ENCODE data around the gene MFAP1.

DNA sequence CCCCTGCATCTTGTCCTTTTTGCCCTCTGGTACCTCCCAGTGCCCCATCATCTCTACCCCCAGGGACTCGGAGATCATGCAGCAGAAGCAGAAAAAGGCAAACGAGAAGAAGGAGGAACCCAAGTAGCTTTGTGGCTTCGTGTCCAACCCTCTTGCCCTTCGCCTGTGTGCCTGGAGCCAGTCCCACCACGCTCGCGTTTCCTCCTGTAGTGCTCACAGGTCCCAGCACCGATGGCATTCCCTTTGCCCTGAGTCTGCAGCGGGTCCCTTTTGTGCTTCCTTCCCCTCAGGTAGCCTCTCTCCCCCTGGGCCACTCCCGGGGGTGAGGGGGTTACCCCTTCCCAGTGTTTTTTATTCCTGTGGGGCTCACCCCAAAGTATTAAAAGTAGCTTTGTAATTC lies 30.8 kb downstream of the MFAP1 start:
- TF ChIP-seq FOXA1 (IDR thresholded peaks at IDR 0.05) (no peak), FOXK2 (IDR thresholded peaks at IDR 0.05) (no peak), FOXM1 (IDR thresholded peaks at IDR 0.05; ENCODE audit: borderline replicate concordance) (no peak), SP1 (IDR thresholded peaks at IDR 0.05) (no peak), NFRKB (IDR thresholded peaks at IDR 0.05) (no peak), SUZ12 (IDR thresholded peaks at IDR 0.05) (no peak), TARDBP (IDR thresholded peaks at IDR 0.05) (no peak), BHLHE40 (IDR thresholded peaks at IDR 0.05; ENCODE audit: borderline replicate concordance) (no peak), HDGF (IDR thresholded peaks at IDR 0.05; ENCODE audit: borderline replicate concordance) (no peak)
- TF ChIP-seq, protein P1, sequence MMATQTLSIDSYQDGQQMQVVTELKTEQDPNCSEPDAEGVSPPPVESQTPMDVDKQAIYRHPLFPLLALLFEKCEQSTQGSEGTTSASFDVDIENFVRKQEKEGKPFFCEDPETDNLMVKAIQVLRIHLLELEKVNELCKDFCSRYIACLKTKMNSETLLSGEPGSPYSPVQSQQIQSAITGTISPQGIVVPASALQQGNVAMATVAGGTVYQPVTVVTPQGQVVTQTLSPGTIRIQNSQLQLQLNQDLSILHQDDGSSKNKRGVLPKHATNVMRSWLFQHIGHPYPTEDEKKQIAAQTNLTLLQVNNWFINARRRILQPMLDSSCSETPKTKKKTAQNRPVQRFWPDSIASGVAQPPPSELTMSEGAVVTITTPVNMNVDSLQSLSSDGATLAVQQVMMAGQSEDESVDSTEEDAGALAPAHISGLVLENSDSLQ (IDR thresholded peaks at IDR 0.05), result no peak

Measured in HEK293T (cell line).